ENCODE measurements around the gene CLEC14A.

GRCh38 chr14:38226366-38226765 is 29.5 kb downstream of the CLEC14A start:
- TF ChIP-seq, protein P1, sequence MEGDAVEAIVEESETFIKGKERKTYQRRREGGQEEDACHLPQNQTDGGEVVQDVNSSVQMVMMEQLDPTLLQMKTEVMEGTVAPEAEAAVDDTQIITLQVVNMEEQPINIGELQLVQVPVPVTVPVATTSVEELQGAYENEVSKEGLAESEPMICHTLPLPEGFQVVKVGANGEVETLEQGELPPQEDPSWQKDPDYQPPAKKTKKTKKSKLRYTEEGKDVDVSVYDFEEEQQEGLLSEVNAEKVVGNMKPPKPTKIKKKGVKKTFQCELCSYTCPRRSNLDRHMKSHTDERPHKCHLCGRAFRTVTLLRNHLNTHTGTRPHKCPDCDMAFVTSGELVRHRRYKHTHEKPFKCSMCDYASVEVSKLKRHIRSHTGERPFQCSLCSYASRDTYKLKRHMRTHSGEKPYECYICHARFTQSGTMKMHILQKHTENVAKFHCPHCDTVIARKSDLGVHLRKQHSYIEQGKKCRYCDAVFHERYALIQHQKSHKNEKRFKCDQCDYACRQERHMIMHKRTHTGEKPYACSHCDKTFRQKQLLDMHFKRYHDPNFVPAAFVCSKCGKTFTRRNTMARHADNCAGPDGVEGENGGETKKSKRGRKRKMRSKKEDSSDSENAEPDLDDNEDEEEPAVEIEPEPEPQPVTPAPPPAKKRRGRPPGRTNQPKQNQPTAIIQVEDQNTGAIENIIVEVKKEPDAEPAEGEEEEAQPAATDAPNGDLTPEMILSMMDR (IDR thresholded peaks at IDR 0.05) = no peak
- TF ChIP-seq ZFX (IDR thresholded peaks at IDR 0.05; ENCODE audit: borderline replicate concordance) = no peak

Data from 22Rv1 (cell line).